ENCODE measurements around the gene GASK1A. TPM values are rescaled to one million over a fixed set of nuclear protein-coding genes. Genes with fewer than 3 reads are reported as not detected.

The GASK1A gene
- total RNA-seq, 2 experiments from 2014 or later: not detected

- no peaks in the 10 kb centered on the region for H4K20me1 ChIP-seq (ENCODE audit: insufficient read depth, low read length)
- BruUV-seq (replicated peaks): no TSS peak
- intact Hi-C loops (cut with micrococcal nuclease; ENCODE audit: unreplicated experiment): no loop called here
- H3K9me3 ChIP-seq (ENCODE audit: low read length): no peaks in the 10 kb centered on the region
- H3K27ac ChIP-seq (ENCODE audit: low read depth, low read length, poor library complexity, severe bottlenecking): no peak overlapping the region
- H3K36me3 ChIP-seq (ENCODE audit: insufficient read depth, low read length): no peaks in the 10 kb centered on the region
- TF ChIP-seq CTCF (conservative IDR thresholded peaks at IDR 0.05; ENCODE audit: low read length): no peak
- TF ChIP-seq EZH2phosphoT487 (IDR thresholded peaks at IDR 0.05; ENCODE audit: borderline replicate concordance, low read depth, low read length): no peak
- POLR2A ChIA-PET: no interaction called here
- H3K4me3 ChIP-seq (ENCODE audit: low read depth, low read length, poor library complexity, severe bottlenecking): no peak overlapping the region
- no peak overlapping the region for H3K4me2 ChIP-seq (ENCODE audit: low read length)
- H3K9me2 ChIP-seq (ENCODE audit: insufficient read depth, low read length): no peaks in the 10 kb centered on the region
- CTCF ChIA-PET (ENCODE audit: unreplicated experiment): no interaction called here
- DNase-seq (ENCODE audit: low spot score): no peak
- H3K79me2 ChIP-seq (ENCODE audit: insufficient read depth, low read depth, low read length): no peaks in the 10 kb centered on the region
- no peaks in the 10 kb centered on the region for H3K4me1 ChIP-seq (ENCODE audit: insufficient read depth, low read length, poor library complexity, severe bottlenecking)
- H2AFZ ChIP-seq (ENCODE audit: low read length): no peak overlapping the region
Observed at GRCh38 chr3:43098761-43099160, 119.7 kb downstream of the GASK1A start.

- H4K20me1 ChIP-seq (ENCODE audit: insufficient read depth, low read length): no peaks in the 10 kb centered on the region
- intact Hi-C loops (cut with micrococcal nuclease; ENCODE audit: unreplicated experiment): no loop called here
- ChIA-PET CTCF (ENCODE audit: unreplicated experiment) (no interaction called here), POLR2A (no interaction called here)
- no peaks in the 10 kb centered on the region for H3K4me1 ChIP-seq (ENCODE audit: insufficient read depth, low read length, poor library complexity, severe bottlenecking)
- H3K36me3 ChIP-seq (ENCODE audit: insufficient read depth, low read length): no peaks in the 10 kb centered on the region
- H3K27ac ChIP-seq (ENCODE audit: low read depth, low read length, poor library complexity, severe bottlenecking): no peak overlapping the region
- no peaks in the 10 kb centered on the region for H3K9me3 ChIP-seq (ENCODE audit: low read length)
- DNase-seq (ENCODE audit: low spot score): no peak
- no TSS peak for BruUV-seq (replicated peaks)
- H3K79me2 ChIP-seq (ENCODE audit: insufficient read depth, low read depth, low read length): no peaks in the 10 kb centered on the region
- no peak overlapping the region for H3K4me2 ChIP-seq (ENCODE audit: low read length)
- no peak overlapping the region for H3K4me3 ChIP-seq (ENCODE audit: low read depth, low read length, poor library complexity, severe bottlenecking)
- no peak for TF ChIP-seq EZH2phosphoT487 (IDR thresholded peaks at IDR 0.05; ENCODE audit: borderline replicate concordance, low read depth, low read length)
- no peak for TF ChIP-seq CTCF (conservative IDR thresholded peaks at IDR 0.05; ENCODE audit: low read length)
- H2AFZ ChIP-seq (ENCODE audit: low read length): no peak overlapping the region
- H3K9me2 ChIP-seq (ENCODE audit: insufficient read depth, low read length): no peaks in the 10 kb centered on the region
Observed at GRCh38 chr3:43102773-43103480, 123.8 kb downstream of the GASK1A start.

GRCh38 chr3:43104039-43104438, 124.9 kb downstream of the GASK1A start:
- Histone ChIP-seq H3K4me1 (ENCODE audit: insufficient read depth, low read length, poor library complexity, severe bottlenecking) (no peaks in the 10 kb centered on the region), H3K79me2 (ENCODE audit: insufficient read depth, low read depth, low read length) (no peaks in the 10 kb centered on the region), H3K9me2 (ENCODE audit: insufficient read depth, low read length) (no peaks in the 10 kb centered on the region), H3K4me2 (ENCODE audit: low read length) (no peak overlapping the region), H3K27ac (ENCODE audit: low read depth, low read length, poor library complexity, severe bottlenecking) (no peak overlapping the region), H2AFZ (ENCODE audit: low read length) (no peak overlapping the region), H3K9me3 (ENCODE audit: low read length) (no peaks in the 10 kb centered on the region), H3K4me3 (ENCODE audit: low read depth, low read length, poor library complexity, severe bottlenecking) (no peak overlapping the region), H3K36me3 (ENCODE audit: insufficient read depth, low read length) (no peaks in the 10 kb centered on the region), H4K20me1 (ENCODE audit: insufficient read depth, low read length) (no peaks in the 10 kb centered on the region)
- ChIA-PET CTCF (ENCODE audit: unreplicated experiment) (no interaction called here), POLR2A (no interaction called here)
- no peak for TF ChIP-seq EZH2phosphoT487 (IDR thresholded peaks at IDR 0.05; ENCODE audit: borderline replicate concordance, low read depth, low read length)
- TF ChIP-seq CTCF (conservative IDR thresholded peaks at IDR 0.05; ENCODE audit: low read length): no peak
- no TSS peak for BruUV-seq (replicated peaks)
- no peak for DNase-seq (ENCODE audit: low spot score)
- intact Hi-C loops (cut with micrococcal nuclease; ENCODE audit: unreplicated experiment): no loop called here

Data from OCI-LY7 (cell line).